ENCODE data around the gene ZNF560.
"Not testable (repeated sequence)": the region's sequence is repeated elsewhere in the genome, so short reads cannot be mapped to it uniquely, and the experiment has no call there.

ZNF560 gene

GRCh38 chr19:9498183-9498902 is at the start of gene ZNF560:
Gene ZNF560, minus strand, starts transcription at chr19:9498616. Its CDS starts 23,303 bp downstream, at chr19:9475313.
- DNase-seq (ENCODE audit: low read depth): peak; percentile 3

- no peak for DNase-seq (ENCODE audit: low read depth)
Measured at GRCh38 chr19:9547870-9548269, 49.5 kb upstream of the ZNF560 start.

GRCh38 chr19:9541281-9541680 is 42.9 kb upstream of the ZNF560 start:
- not testable (repeated sequence) for DNase-seq (ENCODE audit: low read depth)

- DNase-seq (ENCODE audit: low read depth): not testable (repeated sequence)
Measured at GRCh38 chr19:9539921-9540320, 41.5 kb upstream of the ZNF560 start.

GRCh38 chr19:9539201-9539600 is 40.8 kb upstream of the ZNF560 start:
- not testable (repeated sequence) for DNase-seq (ENCODE audit: low read depth)

- peak; percentile 80 for DNase-seq (ENCODE audit: low read depth)
Measured at GRCh38 chr19:9538183-9539058, 40.0 kb upstream of the ZNF560 start, which contains the start of gene ZNF426. Gene ZNF426, minus strand, starts transcription at chr19:9538645. Its CDS starts 2,413 bp downstream, at chr19:9536232.

- no peak for DNase-seq (ENCODE audit: low read depth)
Measured at GRCh38 chr19:9535934-9536333, 37.5 kb upstream of the ZNF560 start.

- DNase-seq (ENCODE audit: low read depth): no peak
Measured at GRCh38 chr19:9531933-9532332, 33.5 kb upstream of the ZNF560 start.

- DNase-seq (ENCODE audit: low read depth): no peak
Measured at GRCh38 chr19:9528757-9529336, 30.4 kb upstream of the ZNF560 start.

GRCh38 chr19:9523885-9524474 is 25.6 kb upstream of the ZNF560 start:
- DNase-seq (ENCODE audit: low read depth): no peak

- no peak for DNase-seq (ENCODE audit: low read depth)
Measured at GRCh38 chr19:9507285-9507684, 8.9 kb upstream of the ZNF560 start.

GRCh38 chr19:9500796-9501195 is 2.4 kb upstream of the ZNF560 start:
- DNase-seq (ENCODE audit: low read depth): no peak

- DNase-seq (ENCODE audit: low read depth): no peak
Measured at GRCh38 chr19:9494096-9494495, 4.3 kb downstream of the ZNF560 start.

- DNase-seq (ENCODE audit: low read depth): no peak
Measured at GRCh38 chr19:9487016-9487415, 11.4 kb downstream of the ZNF560 start.

GRCh38 chr19:9485140-9485539 is 13.3 kb downstream of the ZNF560 start:
- no peak for DNase-seq (ENCODE audit: low read depth)

- DNase-seq (ENCODE audit: low read depth): no peak
Measured at GRCh38 chr19:9474975-9475374, 23.4 kb downstream of the ZNF560 start.

GRCh38 chr19:9467161-9467560 is 31.3 kb downstream of the ZNF560 start:
- no peak for DNase-seq (ENCODE audit: low read depth)

- DNase-seq (ENCODE audit: low read depth): no peak
Measured at GRCh38 chr19:9461938-9462337, 36.5 kb downstream of the ZNF560 start.

- no peak for DNase-seq (ENCODE audit: low read depth)
Measured at GRCh38 chr19:9456018-9456689, 42.3 kb downstream of the ZNF560 start.

GRCh38 chr19:9453953-9454352 is 44.5 kb downstream of the ZNF560 start:
- no peak for DNase-seq (ENCODE audit: low read depth)

GRCh38 chr19:9445037-9445436 is 53.4 kb downstream of the ZNF560 start:
- no peak for DNase-seq (ENCODE audit: low read depth)

- no peak for DNase-seq (ENCODE audit: low read depth)
Measured at GRCh38 chr19:9436358-9436757, 62.1 kb downstream of the ZNF560 start.

All from activated T-cell treated with anti-CD3 and anti-CD28 coated beads for 48 hours (primary cell).